ENCODE measurements around the gene HNRNPR. TPM values are rescaled to one million over a fixed set of nuclear protein-coding genes. Genes with fewer than 3 reads are reported as not detected.
"Not testable (repeated sequence)": the region's sequence is repeated elsewhere in the genome, so short reads cannot be mapped to it uniquely, and the experiment has no call there.

The HNRNPR gene
- total RNA-seq, 1 donor from 2014 or later: 87.7 TPM

DNA sequence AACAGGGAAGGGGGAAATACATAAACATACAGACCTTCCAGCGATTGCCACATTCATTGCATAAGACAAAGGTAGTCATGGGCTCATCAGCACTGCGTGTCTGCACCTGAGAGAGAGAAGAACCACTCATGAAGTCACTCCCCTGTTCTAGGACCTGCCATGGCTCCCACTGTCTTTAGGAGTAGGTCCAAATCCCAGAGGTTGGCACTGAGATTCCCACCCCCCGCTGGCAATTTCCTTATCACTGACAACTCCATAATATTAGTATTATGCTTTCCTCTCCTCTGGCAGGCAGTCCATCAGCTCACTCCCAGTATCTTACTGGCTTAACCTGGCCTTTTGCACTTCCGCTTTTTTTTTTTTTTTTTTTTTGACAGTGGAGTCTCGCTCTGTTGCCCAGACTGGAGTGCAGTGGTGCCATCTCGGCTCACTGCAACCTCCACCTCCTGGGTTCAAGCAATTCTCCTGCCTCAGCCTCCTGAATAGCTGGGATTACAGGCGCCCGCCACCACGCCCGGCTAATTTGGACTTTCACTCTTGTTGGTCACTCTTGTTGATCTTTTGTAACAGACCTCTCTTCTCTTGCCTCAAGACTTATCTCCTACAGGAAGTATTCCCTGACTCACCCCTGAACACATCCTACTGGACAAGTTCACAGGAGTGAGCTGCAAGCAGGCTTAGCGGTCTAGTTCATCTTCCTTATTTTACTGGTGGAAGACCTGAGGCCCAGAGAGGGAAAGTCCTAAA lies 40.4 kb upstream of the HNRNPR start:
- H3K4me3 ChIP-seq (ENCODE audit: low read depth, low read length): no peak overlapping the region
- TF ChIP-seq, protein P1, sequence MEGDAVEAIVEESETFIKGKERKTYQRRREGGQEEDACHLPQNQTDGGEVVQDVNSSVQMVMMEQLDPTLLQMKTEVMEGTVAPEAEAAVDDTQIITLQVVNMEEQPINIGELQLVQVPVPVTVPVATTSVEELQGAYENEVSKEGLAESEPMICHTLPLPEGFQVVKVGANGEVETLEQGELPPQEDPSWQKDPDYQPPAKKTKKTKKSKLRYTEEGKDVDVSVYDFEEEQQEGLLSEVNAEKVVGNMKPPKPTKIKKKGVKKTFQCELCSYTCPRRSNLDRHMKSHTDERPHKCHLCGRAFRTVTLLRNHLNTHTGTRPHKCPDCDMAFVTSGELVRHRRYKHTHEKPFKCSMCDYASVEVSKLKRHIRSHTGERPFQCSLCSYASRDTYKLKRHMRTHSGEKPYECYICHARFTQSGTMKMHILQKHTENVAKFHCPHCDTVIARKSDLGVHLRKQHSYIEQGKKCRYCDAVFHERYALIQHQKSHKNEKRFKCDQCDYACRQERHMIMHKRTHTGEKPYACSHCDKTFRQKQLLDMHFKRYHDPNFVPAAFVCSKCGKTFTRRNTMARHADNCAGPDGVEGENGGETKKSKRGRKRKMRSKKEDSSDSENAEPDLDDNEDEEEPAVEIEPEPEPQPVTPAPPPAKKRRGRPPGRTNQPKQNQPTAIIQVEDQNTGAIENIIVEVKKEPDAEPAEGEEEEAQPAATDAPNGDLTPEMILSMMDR (conservative IDR thresholded peaks at IDR 0.05; ENCODE audit: low read depth, low read length): no peak
- no peak for DNase-seq (ENCODE audit: low read depth)

DNA sequence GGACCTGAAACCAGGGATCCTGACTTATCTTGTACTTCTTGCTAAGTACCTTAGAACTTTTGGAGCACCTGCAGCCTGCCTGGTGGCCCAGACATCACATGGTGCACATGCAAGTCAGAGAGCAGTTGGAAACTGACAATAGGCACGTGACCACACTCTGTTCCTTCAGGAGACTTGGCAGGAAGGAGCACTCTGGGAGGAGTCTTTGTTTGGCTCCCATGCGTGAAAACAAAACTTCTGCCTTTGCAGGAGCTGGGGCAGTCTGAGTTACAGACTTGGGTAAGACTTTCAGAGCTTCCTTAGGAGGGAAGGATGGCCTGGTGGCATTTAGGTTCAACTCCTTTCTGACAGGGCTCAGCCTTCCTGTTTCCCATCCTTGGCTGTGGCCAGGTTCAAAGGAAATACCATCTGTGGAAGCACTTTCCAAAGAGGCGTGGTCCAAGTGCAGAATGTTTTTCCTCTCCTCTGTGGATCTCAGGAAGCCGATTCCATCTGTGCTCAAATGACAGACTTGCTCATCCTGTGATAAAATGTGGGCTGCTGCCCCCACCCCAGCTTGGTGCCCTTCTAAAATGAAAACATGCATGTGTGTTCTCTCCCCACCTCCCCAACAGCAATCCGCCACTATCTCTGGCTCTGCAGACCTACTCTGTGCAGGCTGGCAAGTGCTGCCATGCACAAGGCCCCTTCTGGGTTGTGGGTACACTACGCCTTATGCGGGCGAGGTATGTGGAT lies 39.7 kb upstream of the HNRNPR start:
- no peak for DNase-seq (ENCODE audit: low read depth)
- no peak overlapping the region for H3K4me3 ChIP-seq (ENCODE audit: low read depth, low read length)
- TF ChIP-seq, protein P1 (conservative IDR thresholded peaks at IDR 0.05; ENCODE audit: low read depth, low read length): no peak

DNA sequence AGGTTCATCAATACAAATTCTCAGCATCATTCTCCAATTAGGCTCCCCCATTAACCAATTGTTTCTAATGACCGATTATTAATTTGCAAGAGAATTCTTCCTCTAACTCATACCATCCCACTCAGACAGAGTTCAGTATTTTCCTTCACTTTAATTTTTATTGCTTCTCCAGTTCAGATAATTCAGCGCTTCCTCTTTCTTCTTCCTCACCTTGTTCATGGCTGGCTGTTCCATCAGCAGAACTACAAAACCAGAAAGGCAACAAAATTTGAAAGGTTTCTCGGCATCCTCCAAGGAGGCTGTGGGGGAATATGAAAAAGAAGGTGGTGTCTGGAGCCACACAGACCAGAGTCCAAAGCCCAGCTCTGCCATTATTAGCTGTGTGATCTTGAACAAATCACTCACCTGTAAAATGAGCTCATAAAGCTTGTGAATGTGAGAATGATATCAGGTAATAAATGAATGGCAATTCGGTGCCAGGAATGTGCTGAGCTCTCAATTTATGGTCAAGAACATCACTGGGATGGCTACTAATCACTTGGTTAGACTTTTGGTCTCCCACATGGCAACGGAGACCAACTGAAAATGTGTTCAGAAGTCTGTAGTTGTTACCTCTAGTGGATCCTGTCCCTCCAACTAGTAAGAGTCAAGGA lies 37.3 kb upstream of the HNRNPR start:
- TF ChIP-seq, protein P1 (conservative IDR thresholded peaks at IDR 0.05; ENCODE audit: low read depth, low read length): no peak
- no peak for DNase-seq (ENCODE audit: low read depth)
- H3K4me3 ChIP-seq (ENCODE audit: low read depth, low read length): no peak overlapping the region

DNA sequence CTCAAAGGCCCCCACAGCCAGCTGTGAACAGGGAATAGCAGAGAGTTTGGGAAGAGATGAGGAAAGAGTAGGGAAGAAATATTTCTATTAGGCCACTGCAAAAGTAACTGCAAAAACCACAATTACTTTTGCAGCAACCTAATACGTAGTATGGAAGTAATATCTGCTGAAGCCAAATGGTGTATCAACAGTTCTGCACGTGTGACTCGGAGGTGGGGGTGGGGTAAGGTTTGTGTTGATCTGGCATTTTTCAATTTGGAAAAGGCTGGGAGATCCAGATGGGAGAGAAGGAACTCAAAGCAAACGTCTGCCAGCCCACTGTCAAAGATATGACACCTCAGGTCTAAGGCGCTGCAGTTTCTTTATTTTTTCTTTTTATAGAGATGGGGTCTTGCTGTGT lies 36.6 kb upstream of the HNRNPR start:
- DNase-seq (ENCODE audit: low read depth): no peak
- no peak overlapping the region for H3K4me3 ChIP-seq (ENCODE audit: low read depth, low read length)
- TF ChIP-seq, protein P1 (conservative IDR thresholded peaks at IDR 0.05; ENCODE audit: low read depth, low read length): no peak

DNA sequence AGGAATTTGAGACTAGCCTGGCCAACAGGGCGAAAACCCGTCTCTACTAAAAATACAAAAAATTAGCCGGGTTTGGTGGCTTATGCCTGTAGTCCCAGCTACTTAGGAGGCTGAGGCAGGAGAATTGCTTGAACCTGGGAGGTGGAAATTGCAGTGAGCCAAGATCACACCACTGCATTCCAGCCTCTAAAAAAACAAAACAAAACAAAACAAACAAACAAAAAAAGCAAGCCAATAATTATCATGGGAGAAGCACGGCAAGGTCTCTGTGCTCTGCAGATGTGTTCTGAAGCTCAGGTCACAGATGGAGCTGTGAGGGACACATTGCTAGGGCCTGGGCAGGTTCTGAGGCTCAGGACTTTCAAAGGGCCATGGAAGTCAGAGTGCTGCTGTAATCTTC lies 36.2 kb upstream of the HNRNPR start:
- H3K4me3 ChIP-seq (ENCODE audit: low read depth, low read length); DNase-seq (ENCODE audit: low read depth): not testable (repeated sequence)

DNA sequence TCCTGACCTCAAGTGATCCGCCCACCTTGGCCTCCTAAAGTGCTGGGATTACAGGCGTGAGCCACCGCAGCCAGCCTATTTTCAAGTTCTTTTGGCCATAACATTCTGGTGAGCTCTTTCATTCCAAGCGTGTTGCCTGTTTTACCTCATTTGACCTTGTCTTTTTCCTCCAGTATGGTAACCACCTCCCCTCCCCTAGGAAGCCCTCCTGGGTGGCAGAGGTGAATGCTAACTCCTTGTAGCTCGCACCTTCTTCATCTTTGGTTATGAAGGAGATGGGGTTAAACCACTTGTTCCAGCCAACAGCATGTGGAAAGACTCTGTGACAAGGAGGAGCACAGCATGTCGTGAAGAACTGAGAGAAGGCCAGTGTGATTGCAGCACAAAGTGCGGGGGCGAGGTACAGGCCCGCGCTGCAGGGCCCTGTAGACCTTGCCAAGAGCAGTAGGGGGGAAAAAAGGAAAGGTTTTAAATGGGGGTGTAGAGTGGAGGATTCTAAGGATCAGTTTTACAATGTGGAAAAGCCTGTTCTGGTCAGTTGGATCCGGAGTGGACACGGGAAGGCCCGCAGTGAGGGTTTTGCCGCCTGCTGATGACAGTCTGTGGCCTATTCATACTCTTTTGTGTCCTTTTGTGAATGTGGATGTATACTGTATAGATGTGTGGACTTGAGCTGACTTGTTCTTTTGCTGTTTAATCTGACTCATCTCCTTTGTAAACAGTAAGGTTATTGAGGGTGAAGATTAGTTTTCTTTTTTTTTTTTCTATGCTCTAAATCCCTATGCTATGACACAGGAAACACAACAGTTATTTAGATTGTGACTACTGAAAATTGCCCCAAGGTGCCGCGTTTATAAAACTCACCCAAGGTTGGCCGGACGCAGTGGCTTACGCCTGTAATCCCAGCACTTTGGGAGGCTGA lies 33.1 kb upstream of the HNRNPR start:
- TF ChIP-seq, protein P1 (conservative IDR thresholded peaks at IDR 0.05; ENCODE audit: low read depth, low read length): no peak
- no peak for DNase-seq (ENCODE audit: low read depth)
- H3K4me3 ChIP-seq (ENCODE audit: low read depth, low read length): no peak overlapping the region

DNA sequence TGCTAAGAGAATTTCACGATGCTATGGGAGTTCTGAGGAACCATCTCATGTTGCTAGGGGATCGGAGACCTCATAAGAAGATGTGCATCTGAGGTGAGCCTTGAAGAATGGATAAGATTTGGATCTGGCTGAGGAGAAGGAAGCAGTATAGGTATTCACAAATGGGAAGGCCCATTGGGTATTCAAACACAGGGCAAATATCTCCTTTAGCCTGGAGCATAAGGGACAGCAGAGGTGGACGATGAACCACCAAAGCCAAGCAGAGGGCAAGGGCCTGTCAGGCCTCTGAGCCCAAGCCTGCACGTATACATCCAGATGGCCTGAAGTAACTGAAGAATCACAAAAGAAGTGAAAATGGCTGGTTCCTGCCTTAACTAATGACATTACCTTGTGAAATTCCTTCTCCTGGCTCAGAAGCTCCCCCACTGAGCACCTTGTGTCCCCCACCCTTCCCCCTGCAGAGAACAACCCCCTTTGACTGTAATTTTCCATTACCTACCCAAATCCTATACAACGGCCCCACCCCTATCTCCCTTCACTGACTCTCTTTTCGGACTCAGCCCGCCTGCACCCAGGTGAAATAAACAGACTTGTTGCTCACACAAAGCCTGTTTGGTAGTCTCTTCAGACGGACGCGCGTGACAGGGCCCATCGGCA lies 30.1 kb upstream of the HNRNPR start:
- H3K4me3 ChIP-seq (ENCODE audit: low read depth, low read length); DNase-seq (ENCODE audit: low read depth): not testable (repeated sequence)

Measured in epithelial cell of proximal tubule (primary cell).